Prostate gland (tissue), 2 donors: ENCODE results near the gene PIM2. TPM values are rescaled to one million over a fixed set of nuclear protein-coding genes. Genes with fewer than 3 reads are reported as not detected.
A peak's percentile ranks its signal among the peaks of the same experiment; 100 is the strongest.

Experiments
- DNase-seq: peaks from one replicate; pipeline ENCODE4 v3.0.0-alpha.2; 2019; ENCODE audit warnings: low spot score
- H3K27ac ChIP-seq, 2 donors: fragments of 200-600 bp; sonication (generic); 2 replicates each; pipeline ENCODE4 v1.5.1; 2017 to 2019
- H3K27me3 ChIP-seq: fragments of 200-600 bp; sonication (generic); replicated peaks from 2 replicates; pipeline ENCODE4 v1.5.1; 2019; ENCODE audit not compliant: insufficient read depth
- H3K36me3 ChIP-seq, 2 donors: fragments of 200-600 bp; sonication (generic); 1 replicate in 1 of 2; 2 replicates in 1 of 2; pipeline versions ENCODE4 v1.5.1 to v1.8.1; 2017 to 2019
- H3K4me1 ChIP-seq: fragments of 200-600 bp; sonication (generic); replicated peaks from 2 replicates; pipeline ENCODE4 v1.5.1; 2019
- H3K4me3 ChIP-seq, 2 donors: fragments of 200-600 bp; sonication (generic); 2 replicates each; pipeline ENCODE4 v1.5.1; 2017 to 2019
- H3K9me3 ChIP-seq: fragments of 200-600 bp; sonication (generic); 2 replicates; pipeline ENCODE4 v1.5.1; 2017
- POLR2A ChIP-seq: fragments of 450-650 bp; IDR thresholded peaks from one replicate; pipeline ENCODE4 v1.6.1; 2016; ENCODE audit warnings: antibody characterized with exemption, mild to moderate bottlenecking
- POLR2AphosphoS5 ChIP-seq: sonication (generic); formaldehyde crosslinking; IDR thresholded peaks from one replicate; pipeline ENCODE4 v1.6.1; 2017; ENCODE audit warnings: antibody characterized with exemption
- WGBS: methylation state at CpG from one replicate; pipeline ENCODE4 v1.1.5; 2018; 5-methylcytosine and 5-hydroxymethylcytosine counted together
- intact Hi-C: fragments of 100-400 bp; cut with DNase I; formaldehyde crosslinking; loops from one replicate; pipeline ENCODE4 v1.14.2; 2022
- total RNA-seq, 2 donors: library from RNA; depleted of rRNA; stranded (reverse); fragments of >200 nt; gene quantifications; one replicate each; pipeline ENCODE4 v1.1.0, GENCODE V29; 2016
- TF ChIP-seq, protein P1 (sequence below), 4 experiments: fragments of 200-600 bp in 2 of 4; fragments of 450-650 bp in 2 of 4; sonication (generic) in 2 of 4; IDR thresholded peaks; 1 replicate in 3 of 4; 2 replicates in 1 of 4; pipeline ENCODE4 v1.5.1; 2016 to 2019; ENCODE audit warnings: antibody characterized with exemption in 4 of 4, mild to moderate bottlenecking in 2 of 4, moderate library complexity in 2 of 4

The PIM2 gene
- total RNA-seq, result 10 to 100 TPM; 12.1 to 23.5 TPM

DNA sequence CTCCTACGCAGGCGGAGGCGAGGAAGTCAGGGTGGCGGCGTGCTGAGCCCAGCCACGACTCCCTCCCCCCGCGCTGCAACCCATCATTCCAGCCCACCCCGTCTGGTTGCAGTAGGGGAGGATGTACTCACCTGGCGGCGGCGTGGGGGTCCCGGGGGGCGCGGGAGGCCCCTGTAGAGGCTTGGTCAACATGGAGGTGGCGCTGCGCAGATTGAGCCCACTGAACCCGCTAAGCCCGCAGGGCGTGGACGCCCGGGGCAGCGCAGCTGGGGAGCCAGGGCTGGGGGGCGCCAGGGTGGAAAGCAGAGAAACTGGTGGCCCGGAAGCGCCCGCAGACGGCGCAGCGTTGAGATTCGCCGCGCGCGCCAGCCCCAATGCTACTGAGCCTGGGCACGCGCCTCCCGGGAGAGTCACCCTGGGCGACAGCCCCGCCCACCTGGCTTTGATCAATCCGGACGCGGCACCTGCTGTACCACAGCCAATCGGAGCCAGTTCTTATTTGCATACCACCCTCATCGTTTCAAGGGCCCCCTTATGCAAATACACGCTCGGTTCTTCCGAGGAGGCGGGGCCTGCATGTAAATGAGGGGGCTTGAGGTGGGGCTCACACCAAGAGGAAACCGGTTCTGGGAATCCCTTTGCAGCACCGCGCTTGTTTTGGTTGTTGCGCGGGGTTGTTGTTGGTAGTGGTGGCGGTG is at the start of gene PIM2:
Gene PIM2, minus strand, starts transcription at position 382 of the 698 bp plus-strand sequence. Its CDS starts 190 bp downstream, at position 192.
- WGBS, result 0% methylated on average over 12 of the region's 55 CpGs
- TF ChIP-seq POLR2AphosphoS5, result peak; percentile 94
- peak; percentile 96 for TF ChIP-seq POLR2A
- TF ChIP-seq, protein P1, sequence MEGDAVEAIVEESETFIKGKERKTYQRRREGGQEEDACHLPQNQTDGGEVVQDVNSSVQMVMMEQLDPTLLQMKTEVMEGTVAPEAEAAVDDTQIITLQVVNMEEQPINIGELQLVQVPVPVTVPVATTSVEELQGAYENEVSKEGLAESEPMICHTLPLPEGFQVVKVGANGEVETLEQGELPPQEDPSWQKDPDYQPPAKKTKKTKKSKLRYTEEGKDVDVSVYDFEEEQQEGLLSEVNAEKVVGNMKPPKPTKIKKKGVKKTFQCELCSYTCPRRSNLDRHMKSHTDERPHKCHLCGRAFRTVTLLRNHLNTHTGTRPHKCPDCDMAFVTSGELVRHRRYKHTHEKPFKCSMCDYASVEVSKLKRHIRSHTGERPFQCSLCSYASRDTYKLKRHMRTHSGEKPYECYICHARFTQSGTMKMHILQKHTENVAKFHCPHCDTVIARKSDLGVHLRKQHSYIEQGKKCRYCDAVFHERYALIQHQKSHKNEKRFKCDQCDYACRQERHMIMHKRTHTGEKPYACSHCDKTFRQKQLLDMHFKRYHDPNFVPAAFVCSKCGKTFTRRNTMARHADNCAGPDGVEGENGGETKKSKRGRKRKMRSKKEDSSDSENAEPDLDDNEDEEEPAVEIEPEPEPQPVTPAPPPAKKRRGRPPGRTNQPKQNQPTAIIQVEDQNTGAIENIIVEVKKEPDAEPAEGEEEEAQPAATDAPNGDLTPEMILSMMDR (IDR thresholded peaks at IDR 0.05), result peak in 1 of 4 experiments; percentile 8
- no peaks in the 10 kb centered on the region for H3K27me3 ChIP-seq
- H3K36me3 ChIP-seq, result no peaks in the 10 kb centered on the region
- peak; percentile 93 for DNase-seq
- intact Hi-C loops, result loop anchor here (10.0 kb wide), 1 partner anchor 126 kb away; the partner anchor contains the start of gene TFE3
- H3K9me3 ChIP-seq, result no peaks in the 10 kb centered on the region
- peak within 1 kb of the TSS; percentile 53 to 57 for H3K4me3 ChIP-seq
- H3K4me1 ChIP-seq, result no peaks in the 10 kb centered on the region
- H3K27ac ChIP-seq, result peak within 1 kb of the TSS; percentile 84

DNA sequence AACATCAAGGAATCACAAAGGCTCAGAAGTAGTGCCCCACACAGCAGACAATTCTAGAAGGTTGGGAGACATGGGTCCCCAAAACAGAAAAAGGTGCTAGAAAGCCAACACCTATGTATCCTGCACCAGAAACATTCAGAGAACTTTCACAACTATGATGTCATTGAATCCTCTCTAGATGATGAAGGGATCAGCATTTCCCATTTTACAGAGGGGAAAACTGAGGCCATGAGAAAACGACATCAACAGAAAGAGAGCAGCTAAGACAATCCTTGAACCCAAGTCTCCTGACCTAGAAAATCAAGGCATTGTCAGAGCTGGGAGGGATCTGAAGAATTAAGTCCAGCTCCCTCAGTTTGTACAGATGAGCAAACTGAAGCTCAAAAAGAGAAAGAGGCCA is 49.6 kb upstream of the PIM2 start:
- DNase-seq, result no peak
- Histone ChIP-seq H3K9me3 (no peaks in the 10 kb centered on the region), H3K4me1 (no peaks in the 10 kb centered on the region), H3K27me3 (no peaks in the 10 kb centered on the region), H3K27ac (no peak overlapping the region), H3K36me3 (no peaks in the 10 kb centered on the region), H3K4me3 (no peak overlapping the region)
- 94% methylated on average over 1 of the region's 1 CpG for WGBS
- intact Hi-C loops, result no loop called here
- TF ChIP-seq POLR2A, result no peak
- TF ChIP-seq, protein P1 (IDR thresholded peaks at IDR 0.05), result no peak
- TF ChIP-seq POLR2AphosphoS5, result no peak

DNA sequence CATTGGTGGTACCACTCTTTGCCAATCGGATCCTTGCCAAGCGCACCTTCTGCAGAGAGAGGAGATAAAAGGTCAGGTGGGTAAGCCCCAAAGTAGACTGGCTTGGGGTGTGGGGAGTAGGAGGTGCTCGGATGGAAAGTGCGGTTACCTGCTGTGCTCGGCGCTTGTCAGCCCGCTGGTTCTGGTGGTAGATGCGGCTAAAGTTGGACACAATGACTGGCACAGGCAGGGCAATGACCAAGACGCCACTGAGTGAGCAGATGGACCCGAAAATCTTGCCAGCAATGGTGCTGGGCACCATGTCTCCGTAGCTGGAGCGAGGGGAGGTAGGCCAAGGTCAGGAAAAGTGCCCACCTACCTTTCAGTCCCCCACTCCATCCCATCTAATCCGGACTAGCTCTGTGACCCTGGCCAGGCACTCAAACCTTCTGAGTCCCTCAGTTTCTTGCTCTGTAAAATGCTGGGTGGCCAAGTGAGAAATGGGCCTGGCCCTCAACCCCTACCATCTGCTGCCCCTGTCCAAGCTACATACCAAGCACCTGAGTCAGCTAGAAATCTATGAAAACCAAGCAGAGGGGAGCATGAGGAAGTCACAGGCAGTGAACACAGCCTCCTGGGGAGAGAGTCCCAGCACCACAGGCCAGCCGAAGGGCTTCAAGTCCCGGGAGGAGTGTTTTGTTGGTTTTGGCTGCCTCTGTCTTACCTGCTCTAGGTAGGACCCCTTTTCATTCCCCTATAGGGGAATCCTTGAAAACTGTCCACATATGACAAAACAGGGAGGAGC is 48.2 kb upstream of the PIM2 start:
- H3K9me3 ChIP-seq, result no peaks in the 10 kb centered on the region
- no peaks in the 10 kb centered on the region for H3K4me1 ChIP-seq
- intact Hi-C loops, result no loop called here
- no peaks in the 10 kb centered on the region for H3K27me3 ChIP-seq
- no peak overlapping the region for H3K4me3 ChIP-seq
- no peak overlapping the region for H3K27ac ChIP-seq
- 82% methylated on average over 14 of the region's 15 CpGs for WGBS
- TF ChIP-seq POLR2AphosphoS5, result no peak
- TF ChIP-seq, protein P1 (IDR thresholded peaks at IDR 0.05), result no peak
- TF ChIP-seq POLR2A, result no peak
- no peak for DNase-seq
- H3K36me3 ChIP-seq, result no peaks in the 10 kb centered on the region

DNA sequence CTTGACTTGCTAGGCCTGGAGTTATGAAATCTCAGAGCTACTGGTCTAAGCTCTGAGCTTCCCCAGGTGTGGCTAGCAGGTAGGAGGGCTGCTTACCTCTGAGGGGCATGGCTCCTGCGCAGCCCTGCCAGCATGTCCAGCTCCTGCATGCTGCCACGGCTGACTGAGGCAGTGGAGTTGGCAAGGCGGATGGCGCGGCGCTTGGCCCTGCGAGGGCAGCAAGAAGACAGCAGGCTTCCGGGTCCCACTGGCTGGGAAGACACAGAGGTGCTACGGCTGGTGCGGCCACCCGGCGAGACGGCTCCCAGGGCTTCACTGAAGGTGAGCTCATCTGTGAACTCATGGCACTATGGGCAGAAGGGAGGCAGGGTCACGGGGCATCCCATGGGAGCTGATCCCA is 47.1 kb upstream of the PIM2 start:
- WGBS, result 95% methylated on average over 9 of the region's 14 CpGs
- DNase-seq, result no peak
- no peaks in the 10 kb centered on the region for H3K4me1 ChIP-seq
- H3K36me3 ChIP-seq, result no peaks in the 10 kb centered on the region
- H3K27me3 ChIP-seq, result no peaks in the 10 kb centered on the region
- TF ChIP-seq POLR2A, result no peak
- no peaks in the 10 kb centered on the region for H3K9me3 ChIP-seq
- no peak overlapping the region for H3K27ac ChIP-seq
- no peak overlapping the region for H3K4me3 ChIP-seq
- intact Hi-C loops, result no loop called here

DNA sequence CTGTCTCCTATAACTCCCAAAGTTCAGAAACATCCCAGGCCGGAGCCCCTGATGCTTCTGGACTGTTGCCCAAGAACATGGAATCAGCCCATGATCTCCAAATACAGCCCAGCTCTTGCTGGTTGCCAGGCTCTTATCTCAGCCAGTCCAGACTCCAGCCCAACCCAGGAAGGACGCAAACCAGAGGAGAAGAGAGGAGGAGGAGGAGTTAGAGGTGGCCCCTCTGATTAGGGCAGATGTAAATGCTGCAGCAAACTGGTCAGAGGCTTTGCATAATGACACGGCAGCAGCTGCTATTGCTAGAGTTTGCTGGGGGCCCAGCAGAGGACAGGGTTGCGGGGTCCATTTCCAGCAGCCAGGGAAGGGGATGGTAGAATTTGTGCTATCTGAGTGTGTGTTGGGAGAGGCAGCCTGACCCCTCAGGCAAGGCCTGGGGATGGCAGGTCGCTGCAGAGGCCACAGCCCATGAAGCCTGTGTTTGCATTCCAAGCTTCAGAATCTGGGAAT is 42.8 kb upstream of the PIM2 start:
- no peak for DNase-seq
- H3K4me1 ChIP-seq, result no peaks in the 10 kb centered on the region
- no peak for TF ChIP-seq POLR2A
- no peak for TF ChIP-seq POLR2AphosphoS5
- TF ChIP-seq, protein P1 (IDR thresholded peaks at IDR 0.05), result no peak
- intact Hi-C loops, result no loop called here
- H3K9me3 ChIP-seq, result no peaks in the 10 kb centered on the region
- WGBS, result 35% methylated on average over 5 of the region's 5 CpGs
- H3K27me3 ChIP-seq, result no peaks in the 10 kb centered on the region
- H3K27ac ChIP-seq, result no peak overlapping the region
- no peaks in the 10 kb centered on the region for H3K36me3 ChIP-seq
- no peak overlapping the region for H3K4me3 ChIP-seq
